Stomach (tissue), 9 donors: ENCODE results near the gene EIF3L. TPM values are rescaled to one million over a fixed set of nuclear protein-coding genes. Genes with fewer than 3 reads are reported as not detected.

ENCODE experiments used
- DNase-seq, 2 donors: peaks; one replicate each; pipeline versions ENCODE4 v3.0.0 to v3.0.0-alpha.2; 2013 to 2019
- H3K27ac ChIP-seq, 5 donors: fragments of 200-600 bp in 4 of 5; sonication (generic) in 4 of 5; one replicate each; pipeline ENCODE4 v1.5.1; 2013 to 2019; ENCODE audit warnings: mild to moderate bottlenecking in 1 of 5, moderate library complexity in 1 of 5
- H3K27me3 ChIP-seq, 3 donors: fragments of 200-600 bp; sonication (generic); one replicate each; pipeline ENCODE4 v1.5.1; 2017 to 2019; ENCODE audit warnings: mixed run types in 1 of 3
- H3K36me3 ChIP-seq, 4 donors: fragments of 200-600 bp; sonication (generic); 1 replicate in 3 of 4; 2 replicates in 1 of 4; pipeline ENCODE4 v1.5.1; 2016 to 2019
- H3K4me1 ChIP-seq, 4 donors: fragments of 200-600 bp; sonication (generic); one replicate each; pipeline ENCODE4 v1.5.1; 2016 to 2019
- H3K4me3 ChIP-seq, 4 donors: fragments of 200-600 bp; sonication (generic) in 3 of 4; one replicate each; pipeline ENCODE4 v1.5.1; 2016 to 2019; ENCODE audit warnings: mild to moderate bottlenecking in 1 of 4
- H3K9me3 ChIP-seq, 4 donors: fragments of 200-600 bp; sonication (generic); one replicate each; pipeline ENCODE4 v1.5.1; 2016 to 2019
- CTCF ChIP-seq, 7 experiments: fragments of 450-650 bp in 4 of 7; fragments of 200-600 bp in 3 of 7; sonication (generic) in 3 of 7; IDR thresholded peaks; one replicate each; pipeline ENCODE4 v1.5.1; 2016 to 2019; ENCODE audit warnings: antibody characterized with exemption in 7 of 7, control low read depth in 2 of 7, mild to moderate bottlenecking in 1 of 7
- EP300 ChIP-seq: sonication (generic); formaldehyde crosslinking; IDR thresholded peaks from one replicate; pipeline ENCODE4 v1.6.1; 2017; ENCODE audit warnings: antibody characterized with exemption
- POLR2A ChIP-seq, 4 donors: fragments of 450-650 bp; IDR thresholded peaks; one replicate each; pipeline ENCODE4 v1.6.1; 2016; ENCODE audit warnings: antibody characterized with exemption in 4 of 4, control low read depth in 2 of 4, mild to moderate bottlenecking in 1 of 4, moderate library complexity in 1 of 4
- POLR2AphosphoS5 ChIP-seq, 3 donors: sonication (generic); formaldehyde crosslinking; IDR thresholded peaks; one replicate each; pipeline ENCODE4 v1.6.1; 2016; ENCODE audit warnings: antibody characterized with exemption in 3 of 3
- WGBS, 5 donors: extraction: QIAGEN DNeasy Blood & Tissue Kit in 3 of 5; methylation state at CpG; one replicate each; pipeline versions ENCODE4 v1.1.5 to v1.1.7; 2013 to 2018; 5-methylcytosine and 5-hydroxymethylcytosine counted together
- intact Hi-C: fragments of 100-400 bp; cut with DNase I; formaldehyde crosslinking; loops from one replicate; pipeline ENCODE4 v1.15.1; 2023; ENCODE audit warnings: low total_unique reads
- polyA plus RNA-seq, 3 donors: library from polyadenylated mRNA; stranded (reverse); fragments of 200-250 nt; gene quantifications; one replicate each; pipeline ENCODE4 v1.2.3, GENCODE V29; 2013
- total RNA-seq, 5 donors: library from RNA; depleted of rRNA; stranded (reverse); fragments of >200 nt; gene quantifications; one replicate each; pipeline versions ENCODE4 v1.1.0 to v1.2.3, GENCODE V29; 2014 to 2016
- donor health status: healthy with polysubstance abuse.
- donor health status: Bipolar disorder and iron deficiency.
- donor health status: healthy.

Gene EIF3L
- total and polyA plus RNA-seq, 8 donors: 254 to 657 (median 381) TPM

- intact Hi-C loops: loop anchor here (10.0 kb wide), 1 partner anchor 152 kb away; no protein-coding TSS in a partner anchor
- 85 to 94% (median 92%) methylated on average over 17 to 27 of the region's 27 CpGs for WGBS, 5 donors
Observed at GRCh38 chr22:37812869-37813678, 36.1 kb upstream of the EIF3L start.

DNA sequence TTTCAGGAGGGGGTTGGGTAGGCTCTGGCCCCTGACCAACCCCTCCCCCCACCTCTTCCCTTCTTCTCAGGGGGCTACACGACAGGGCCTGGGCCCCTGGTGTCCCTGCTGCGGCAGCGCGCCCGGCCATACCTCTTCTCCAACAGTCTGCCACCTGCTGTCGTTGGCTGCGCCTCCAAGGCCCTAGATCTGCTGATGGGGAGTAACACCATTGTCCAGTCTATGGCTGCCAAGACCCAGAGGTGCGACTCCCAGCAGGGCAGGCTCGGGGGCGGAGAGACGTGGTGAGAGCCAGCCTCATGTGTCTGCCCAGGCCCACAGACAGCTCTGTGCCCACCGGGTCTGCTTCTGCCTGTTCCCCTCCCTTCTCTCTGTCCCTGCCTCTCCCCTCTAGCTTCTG lies 33.6 kb upstream of the EIF3L start:
- Histone ChIP-seq H3K27ac (no peak overlapping the region), H3K4me1 (peaks cover 15 to 24% (median 20%) of the 10 kb centered on the region in 4 donors), H3K27me3 (peaks cover 0 to 29% (median 15%) of the 10 kb centered on the region in 3 donors), H3K9me3 (no peaks in the 10 kb centered on the region), H3K4me3 (no peak overlapping the region), H3K36me3 (peaks cover 0 to 41% (median 34%) of the 10 kb centered on the region in 4 donors)
- TF ChIP-seq EP300 (no peak), POLR2AphosphoS5 (IDR thresholded peaks at IDR 0.05) (no peak), CTCF (IDR thresholded peaks at IDR 0.05) (no peak), POLR2A (IDR thresholded peaks at IDR 0.05) (no peak)
- intact Hi-C loops: loop anchor here (5.0 to 10.0 kb wide), 2 partner anchors 47 to 149 kb away; no protein-coding TSS in a partner anchor
- WGBS, 5 donors: 86 to 92% (median 89%) methylated on average over 11 to 12 of the region's 12 CpGs
- no peak for DNase-seq

More at GRCh38 chr22:37812869-37813678, 36.1 kb upstream of the EIF3L start:
- no peak for DNase-seq
- peaks cover 10 to 26% (median 22%) of the 10 kb centered on the region in 4 donors for H3K4me1 ChIP-seq
- TF ChIP-seq POLR2AphosphoS5 (IDR thresholded peaks at IDR 0.05) (no peak), POLR2A (IDR thresholded peaks at IDR 0.05) (no peak), EP300 (no peak), CTCF (IDR thresholded peaks at IDR 0.05) (no peak)
- no peak overlapping the region for H3K27ac ChIP-seq
- H3K27me3 ChIP-seq: peaks cover 0 to 3% (median under 1%) of the 10 kb centered on the region in 3 donors
- H3K9me3 ChIP-seq: no peaks in the 10 kb centered on the region
- no peak overlapping the region for H3K4me3 ChIP-seq
- H3K36me3 ChIP-seq: peaks cover 0 to 41% (median 37%) of the 10 kb centered on the region in 4 donors

- H3K27ac ChIP-seq: no peak overlapping the region
- DNase-seq: no peak
- H3K9me3 ChIP-seq: no peaks in the 10 kb centered on the region
- H3K4me3 ChIP-seq: no peak overlapping the region
- H3K36me3 ChIP-seq: peaks cover 0 to 41% (median 34%) of the 10 kb centered on the region in 4 donors
- TF ChIP-seq POLR2A (IDR thresholded peaks at IDR 0.05) (no peak), EP300 (no peak), POLR2AphosphoS5 (IDR thresholded peaks at IDR 0.05) (no peak), CTCF (IDR thresholded peaks at IDR 0.05) (no peak)
- H3K27me3 ChIP-seq: peaks cover 0 to 39% (median 19%) of the 10 kb centered on the region in 3 donors
- H3K4me1 ChIP-seq: peaks cover 15 to 24% (median 20%) of the 10 kb centered on the region in 4 donors
- intact Hi-C loops: loop anchor here (5.0 to 10.0 kb wide), 2 partner anchors 46 to 148 kb away; no protein-coding TSS in a partner anchor
- WGBS, 5 donors: 89 to 94% (median 92%) methylated on average over 21 to 23 of the region's 23 CpGs
Observed at GRCh38 chr22:37816543-37817180, 32.6 kb upstream of the EIF3L start.

DNA sequence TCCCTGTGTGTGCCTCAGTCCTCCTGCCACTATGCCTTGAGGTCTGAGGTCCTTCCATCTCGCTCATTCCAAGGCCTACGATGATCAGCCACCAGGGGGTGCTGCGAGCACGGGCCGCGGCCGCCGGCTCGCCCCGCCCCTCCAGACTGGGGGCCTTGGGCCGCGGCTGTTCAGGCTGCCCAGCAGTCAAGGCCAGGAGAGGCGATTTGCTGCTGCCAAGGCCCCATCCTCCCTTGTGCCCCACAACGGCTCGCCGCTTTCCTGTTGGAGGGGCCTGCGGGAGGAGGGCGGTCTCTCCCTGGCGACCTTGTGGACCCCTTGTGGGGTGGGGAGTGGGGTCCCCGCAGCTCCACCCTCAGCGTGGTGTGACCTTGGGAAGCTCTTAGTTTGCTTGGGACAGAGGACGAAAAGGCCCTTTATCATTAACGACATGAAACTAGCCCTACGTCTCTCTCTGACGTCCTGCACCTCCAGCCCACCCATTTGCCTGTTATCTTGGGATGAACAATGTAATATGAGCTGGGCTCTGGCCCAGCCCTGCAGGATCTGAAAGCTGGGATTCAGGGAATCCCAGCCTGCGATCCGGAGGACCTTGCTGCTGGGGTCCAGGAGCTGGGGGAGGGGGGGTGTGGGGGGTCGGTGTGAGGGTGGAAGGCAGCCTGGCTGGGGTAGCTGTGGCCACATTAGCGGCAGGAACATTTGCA lies 31.4 kb upstream of the EIF3L start:
- intact Hi-C loops: loop anchor here (5.0 to 10.0 kb wide), 2 partner anchors 44 to 147 kb away; no protein-coding TSS in a partner anchor
- peak in 1 of 3 donors; percentile 75 for TF ChIP-seq POLR2AphosphoS5 (IDR thresholded peaks at IDR 0.05)
- no peak for TF ChIP-seq POLR2A (IDR thresholded peaks at IDR 0.05)
- TF ChIP-seq EP300: no peak
- peak in 5 of 7 experiments; percentile 88 to 95 (median 94) for TF ChIP-seq CTCF (IDR thresholded peaks at IDR 0.05)
- Histone ChIP-seq H3K27ac (peak overlapping the region in 1 of 5 donors; percentile 53), H3K36me3 (peaks cover 0 to 39% (median 34%) of the 10 kb centered on the region in 4 donors), H3K27me3 (peaks cover 2 to 51% (median 29%) of the 10 kb centered on the region in 3 donors), H3K4me3 (peak overlapping the region; percentile 27 to 54 (median 44)), H3K9me3 (no peaks in the 10 kb centered on the region), H3K4me1 (peaks cover 15 to 24% (median 20%) of the 10 kb centered on the region in 4 donors)
- DNase-seq: peak; percentile 89 to 94
- 1 to 4% (median 2%) methylated on average over 16 to 29 of the region's 29 CpGs for WGBS, 5 donors
